ENCODE results near the gene ACP3.

GRCh38 chr3:132315851-132316250, 1.4 kb upstream of the ACP3 start:
- TF ChIP-seq ZNF449 (CRISPR knock-in tag; IDR thresholded peaks at IDR 0.05) (no peak), ELK1 (CRISPR knock-in tag; IDR thresholded peaks at IDR 0.05) (no peak), ASH1L (IDR thresholded peaks at IDR 0.05; ENCODE audit: borderline replicate concordance, low read depth, partially characterized antibody) (no peak), NFXL1 (CRISPR knock-in tag; IDR thresholded peaks at IDR 0.05) (no peak), SIN3A (IDR thresholded peaks at IDR 0.05; ENCODE audit: borderline replicate concordance in 2 of 2, control insufficient read depth in 1 of 2, low read depth in 2 of 2, low read length in 2 of 2) (no peak), BRF1 (IDR thresholded peaks at IDR 0.05; ENCODE audit: borderline replicate concordance, extremely low read depth, insufficient read length) (no peak), ELF2 (CRISPR knock-in tag; IDR thresholded peaks at IDR 0.05) (no peak), AFF4 (CRISPR knock-in tag; IDR thresholded peaks at IDR 0.05) (no peak), CLOCK (CRISPR knock-in tag; IDR thresholded peaks at IDR 0.05; ENCODE audit: borderline replicate concordance) (no peak), MAFK (IDR thresholded peaks at IDR 0.05; ENCODE audit: low read length) (no peak), MTA2 (IDR thresholded peaks at IDR 0.05; ENCODE audit: low read depth) (no peak), CBX8 (IDR thresholded peaks at IDR 0.05; ENCODE audit: borderline replicate concordance, extremely low read depth, low read depth, low read length, poor library complexity, severe bottlenecking) (no peak)

Data from K562 (cell line).